Parietal lobe (tissue), 2 donors: Measurements from ENCODE around the gene PTPN18. TPM values are rescaled to one million over a fixed set of nuclear protein-coding genes. Genes with fewer than 3 reads are reported as not detected.

Source experiments
- small RNA-seq: library from RNA; depleted of rRNA; stranded (forward); fragments of <200 nt; gene quantifications from one replicate; pipeline ENCODE3, GENCODE V24; 2014; ENCODE audit warnings: low replicate concordance
- total RNA-seq: library from RNA; depleted of rRNA; stranded (reverse); fragments of >200 nt; gene quantifications from one replicate; pipeline ENCODE4 v1.2.3, GENCODE V29; 2014

Gene PTPN18, protein sequence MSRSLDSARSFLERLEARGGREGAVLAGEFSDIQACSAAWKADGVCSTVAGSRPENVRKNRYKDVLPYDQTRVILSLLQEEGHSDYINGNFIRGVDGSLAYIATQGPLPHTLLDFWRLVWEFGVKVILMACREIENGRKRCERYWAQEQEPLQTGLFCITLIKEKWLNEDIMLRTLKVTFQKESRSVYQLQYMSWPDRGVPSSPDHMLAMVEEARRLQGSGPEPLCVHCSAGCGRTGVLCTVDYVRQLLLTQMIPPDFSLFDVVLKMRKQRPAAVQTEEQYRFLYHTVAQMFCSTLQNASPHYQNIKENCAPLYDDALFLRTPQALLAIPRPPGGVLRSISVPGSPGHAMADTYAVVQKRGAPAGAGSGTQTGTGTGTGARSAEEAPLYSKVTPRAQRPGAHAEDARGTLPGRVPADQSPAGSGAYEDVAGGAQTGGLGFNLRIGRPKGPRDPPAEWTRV
- total RNA-seq, result 41.9 TPM

DNA sequence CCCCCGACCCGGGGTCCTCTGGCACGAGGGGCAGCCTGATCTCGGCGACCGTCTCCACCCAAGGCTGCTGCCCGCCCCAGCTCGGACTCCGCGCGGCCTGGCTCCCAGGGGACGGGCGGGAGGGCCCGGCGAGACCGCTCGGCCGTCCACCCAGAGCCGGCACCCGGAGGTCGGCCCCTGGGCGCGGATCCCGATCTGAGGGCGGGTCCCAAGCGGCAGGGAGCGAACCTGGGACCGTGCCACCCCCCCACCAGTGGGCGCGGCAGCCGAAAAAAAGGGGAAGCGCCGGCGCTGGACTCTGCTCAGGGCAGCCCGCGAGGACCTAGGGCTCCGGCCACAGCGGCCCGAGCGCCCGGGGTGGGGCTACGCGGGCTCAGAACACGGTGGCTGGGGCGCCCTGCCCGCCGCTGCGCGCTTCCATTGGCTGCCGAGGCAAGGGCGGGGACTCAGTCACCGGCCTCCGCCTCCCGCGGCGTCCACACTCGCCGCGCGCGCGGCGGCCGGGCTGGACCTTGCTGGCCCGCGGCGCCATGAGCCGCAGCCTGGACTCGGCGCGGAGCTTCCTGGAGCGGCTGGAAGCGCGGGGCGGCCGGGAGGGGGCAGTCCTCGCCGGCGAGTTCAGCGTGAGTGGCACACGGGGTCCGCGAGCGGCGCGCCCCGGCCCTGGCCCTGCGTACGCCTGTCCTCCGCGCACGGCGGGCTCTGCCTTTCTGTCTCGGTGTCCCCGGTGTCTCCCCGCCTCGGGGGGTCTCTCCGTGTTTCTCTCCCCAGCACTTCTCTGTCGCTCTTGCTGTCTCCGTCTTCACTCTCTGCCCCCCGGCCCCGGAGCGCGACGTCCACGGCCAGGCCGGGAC is at the start of gene PTPN18:
Gene PTPN18 (plus strand): TSS at position 479 of the 854 bp plus-strand sequence. CDS start 52 bp downstream, at position 531.

DNA sequence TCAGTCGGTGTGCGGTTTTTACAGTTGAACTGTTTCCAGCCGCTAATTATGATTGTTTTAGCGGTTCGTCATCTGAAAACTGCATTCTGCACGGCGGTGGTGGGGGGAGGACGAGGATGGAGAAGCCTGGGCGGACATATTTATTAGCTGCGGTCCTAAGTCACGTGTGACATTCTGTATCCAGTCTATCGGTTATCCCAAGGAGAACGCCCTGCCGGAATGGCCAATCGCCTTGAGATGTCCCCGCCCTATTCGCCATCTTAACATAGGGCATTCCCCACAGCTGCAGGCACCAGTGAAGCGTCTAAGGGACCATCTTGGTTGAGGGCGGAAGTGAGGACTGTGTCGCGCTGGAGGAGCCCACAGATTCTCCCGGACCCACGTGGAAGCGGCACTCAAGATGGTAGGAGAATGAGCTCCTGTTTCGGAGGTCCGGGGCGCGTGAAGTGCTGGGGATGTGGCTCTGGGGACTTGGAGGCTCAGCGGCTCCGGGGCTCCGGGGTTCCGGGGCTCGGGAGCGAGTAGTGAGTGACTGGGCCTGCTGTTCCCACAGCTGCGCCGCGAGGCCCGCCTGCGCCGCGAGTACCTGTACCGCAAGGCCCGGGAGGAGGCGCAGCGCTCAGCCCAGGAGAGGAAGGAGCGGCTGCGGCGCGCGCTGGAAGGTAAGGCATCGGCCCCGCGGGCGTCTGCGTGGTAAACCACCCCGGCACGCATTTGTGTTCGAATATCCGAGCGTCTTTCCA is 13.2 kb upstream of the PTPN18 start, which contains the start of gene IMP4:
Gene IMP4 (plus strand): TSS at position 365 of the 743 bp plus-strand sequence. CDS start 36 bp downstream, at position 401.

Small RNAs within 50 kb of the gene (small RNA-seq; reads per million reads assigned to genes)
- gene AC132479.1, result not detected

Other genes with a start within 250 kb of the PTPN18 start
- not detected for gene POTEF, start 226.8 kb upstream of the PTPN18 start, total RNA-seq
- 5.6 TPM for gene CCDC74B, start 210.9 kb upstream of the PTPN18 start, total RNA-seq
- gene SMPD4, start 174.5 kb upstream of the PTPN18 start, total RNA-seq, result 28.5 TPM
- 67.0 TPM for gene MZT2B, start 173.8 kb upstream of the PTPN18 start, total RNA-seq
- gene TUBA3E, start 157.6 kb upstream of the PTPN18 start, total RNA-seq, result not detected
- gene IMP4, start 13.2 kb upstream of the PTPN18 start, total RNA-seq, result 45.4 TPM
- gene POTEI, start 153.3 kb downstream of the PTPN18 start, total RNA-seq, result 0.31 TPM
- not detected for gene CFC1B, start 165.2 kb downstream of the PTPN18 start, total RNA-seq
- not detected for gene CFC1, start 243.5 kb downstream of the PTPN18 start, total RNA-seq